Neural cell (in vitro differentiated cells): Measurements from ENCODE around the gene ZNF587B.

ENCODE experiments used
- CTCF ChIP-seq: fragments of 450-650 bp; IDR thresholded peaks from 2 replicates; pipeline ENCODE4 v1.5.1; 2014; ENCODE audit warnings: antibody characterized with exemption, mild to moderate bottlenecking, moderate library complexity; ENCODE audit not compliant: poor library complexity, severe bottlenecking
- EZH2 ChIP-seq: fragments of 200-600, 300-800 bp; shearing (Covaris generic), sonication (generic); IDR thresholded peaks from 2 replicates; pipeline ENCODE4 v1.6.1; 2014; ENCODE audit warnings: antibody characterized with exemption, low read length, borderline replicate concordance, mild to moderate bottlenecking; ENCODE audit not compliant: insufficient read depth, poor library complexity, severe bottlenecking
- REST ChIP-seq: IDR thresholded peaks from 2 replicates; pipeline ENCODE4 v1.6.1; 2012; ENCODE audit warnings: borderline replicate concordance

- TF ChIP-seq CTCF (no peak), REST (no peak), EZH2 (no peak)
Measured at GRCh38 chr19:57815247-57816075, 14.6 kb upstream of the ZNF587B start.
